AG04450 (cell line): ENCODE measurements around the gene STON1. TPM values are rescaled to one million over a fixed set of nuclear protein-coding genes. Genes with fewer than 3 reads are reported as not detected.

ENCODE experiments used
- CTCF ChIA-PET: fragments of 300-600, 350-600 bp; formaldehyde crosslinking; extraction: SDS; loops from one replicate; lab custom pipeline; 2022; ENCODE audit warnings: antibody characterized with exemption, inconsistent platforms; lab: Charles Lee
- POLR2A ChIA-PET: fragments of 350-600 bp; formaldehyde crosslinking; extraction: SDS; loops from one replicate; lab custom pipeline; 2021; ENCODE audit warnings: antibody characterized with exemption, inconsistent platforms; lab: Yijun Ruan, JAX
- DNase-seq: peaks from one replicate; pipeline ENCODE4 v3.0.0-alpha.2; 2011; ENCODE audit warnings: low read depth, low spot score
- H3K27ac ChIP-seq: one replicate; pipeline ENCODE4 v1.5.1; 2012; ENCODE audit warnings: low read depth, low read length, control low read depth
- H3K27me3 ChIP-seq: one replicate; pipeline ENCODE4 v1.6.0; 2012; ENCODE audit warnings: low read length; ENCODE audit not compliant: control insufficient read depth, insufficient read depth
- H3K4me3 ChIP-seq: 2 replicates; pipeline ENCODE4 v1.5.1; 2011; ENCODE audit warnings: mild to moderate bottlenecking, low read depth, low read length, control low read depth
- H3K9me3 ChIP-seq: 2 replicates; pipeline ENCODE4 v1.5.1; 2012; ENCODE audit warnings: low read length; ENCODE audit not compliant: control insufficient read depth, insufficient read depth
- polyA plus RNA-seq: library from polyadenylated mRNA; depleted of rRNA; stranded (reverse); fragments of >200 nt; gene quantifications from 2 replicates; pipeline ENCODE4 v1.2.3, GENCODE V29; 2011
- TF ChIP-seq, protein P1 (sequence below): IDR thresholded peaks from 2 replicates; pipeline ENCODE4 v1.5.1; 2011; ENCODE audit warnings: low read depth, low read length, control low read depth, inconsistent platforms

The STON1 gene
- polyA plus RNA-seq, 1 experiment, result 17.8 TPM

DNA sequence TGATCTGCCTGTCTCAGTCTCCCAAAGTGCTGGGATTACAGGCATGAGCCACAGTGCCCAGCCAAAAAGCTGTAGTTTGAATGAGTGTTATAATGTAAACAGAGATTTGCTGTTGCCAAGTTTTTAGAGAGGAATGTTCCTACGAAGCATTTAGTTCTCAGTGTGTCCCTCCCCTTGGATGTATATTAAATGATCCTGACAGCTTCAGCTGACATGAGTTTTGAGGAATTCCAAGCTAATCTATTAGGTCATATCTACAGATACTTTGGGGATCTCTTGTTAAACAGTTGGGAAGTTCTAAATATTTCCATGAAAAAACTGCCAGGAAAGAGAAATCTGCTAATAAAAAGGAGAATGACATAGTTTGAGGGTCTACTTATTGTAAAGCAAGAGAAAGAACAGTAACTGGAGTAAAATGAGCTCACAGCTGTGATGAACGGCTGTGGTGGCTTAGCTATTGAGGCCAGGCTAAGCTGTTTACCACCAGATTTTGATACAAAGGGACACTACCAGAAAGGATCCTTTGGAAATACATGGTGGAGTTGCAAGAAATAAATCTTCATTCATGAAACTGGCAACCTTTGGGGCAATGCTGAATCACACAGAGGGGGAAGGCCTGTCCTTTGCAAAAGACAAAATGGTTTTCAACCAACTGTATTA lies 2.6 kb upstream of the STON1 start:
- TF ChIP-seq, protein P1, sequence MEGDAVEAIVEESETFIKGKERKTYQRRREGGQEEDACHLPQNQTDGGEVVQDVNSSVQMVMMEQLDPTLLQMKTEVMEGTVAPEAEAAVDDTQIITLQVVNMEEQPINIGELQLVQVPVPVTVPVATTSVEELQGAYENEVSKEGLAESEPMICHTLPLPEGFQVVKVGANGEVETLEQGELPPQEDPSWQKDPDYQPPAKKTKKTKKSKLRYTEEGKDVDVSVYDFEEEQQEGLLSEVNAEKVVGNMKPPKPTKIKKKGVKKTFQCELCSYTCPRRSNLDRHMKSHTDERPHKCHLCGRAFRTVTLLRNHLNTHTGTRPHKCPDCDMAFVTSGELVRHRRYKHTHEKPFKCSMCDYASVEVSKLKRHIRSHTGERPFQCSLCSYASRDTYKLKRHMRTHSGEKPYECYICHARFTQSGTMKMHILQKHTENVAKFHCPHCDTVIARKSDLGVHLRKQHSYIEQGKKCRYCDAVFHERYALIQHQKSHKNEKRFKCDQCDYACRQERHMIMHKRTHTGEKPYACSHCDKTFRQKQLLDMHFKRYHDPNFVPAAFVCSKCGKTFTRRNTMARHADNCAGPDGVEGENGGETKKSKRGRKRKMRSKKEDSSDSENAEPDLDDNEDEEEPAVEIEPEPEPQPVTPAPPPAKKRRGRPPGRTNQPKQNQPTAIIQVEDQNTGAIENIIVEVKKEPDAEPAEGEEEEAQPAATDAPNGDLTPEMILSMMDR, result no peak
- POLR2A ChIA-PET, result interaction anchor here (0.8 kb wide), 1 partner anchor 14 kb away, joined by 4 read pairs; no protein-coding TSS in a partner anchor
- Histone ChIP-seq H3K27me3 (no peaks in the 10 kb centered on the region), H3K27ac (no peak overlapping the region), H3K9me3 (no peaks in the 10 kb centered on the region; the same call in 1 of the 2 replicates), H3K4me3 (no peak overlapping the region)
- CTCF ChIA-PET, result interaction anchor here (1.4 to 3.7 kb wide), 3 partner anchors 13 to 57 kb away, joined by 3 to 11 read pairs (median 4); no protein-coding TSS in a partner anchor
- DNase-seq, result no peak

DNA sequence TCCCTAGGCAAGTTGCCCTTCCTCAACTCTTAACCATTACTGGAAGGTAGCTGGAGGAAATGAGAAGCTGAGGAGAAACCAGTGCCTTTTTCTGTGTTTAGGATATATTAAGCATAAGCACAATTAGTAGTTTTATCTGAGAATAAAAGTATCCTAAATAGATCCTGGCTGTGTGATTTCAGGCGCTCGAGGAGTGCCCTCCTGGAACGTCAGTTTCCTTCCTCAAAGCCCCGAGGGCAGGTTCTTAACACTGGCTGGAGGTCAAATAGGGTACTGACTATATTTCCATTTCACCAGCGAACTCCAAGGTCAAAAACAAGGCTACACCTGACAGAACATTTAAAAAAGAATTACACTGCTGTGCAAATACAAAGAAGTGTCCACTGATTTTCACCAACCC lies 1.5 kb upstream of the STON1 start:
- DNase-seq, result no peak
- no peak overlapping the region for H3K4me3 ChIP-seq
- TF ChIP-seq, protein P1, result no peak
- ChIA-PET POLR2A (no interaction called here), CTCF (interaction anchor here (0.5 to 3.7 kb wide), 4 partner anchors 14 to 84 kb away, joined by 3 to 11 read pairs (median 4); no protein-coding TSS in a partner anchor)
- no peaks in the 10 kb centered on the region for H3K27me3 ChIP-seq
- no peak overlapping the region for H3K27ac ChIP-seq
- H3K9me3 ChIP-seq, result no peaks in the 10 kb centered on the region; the same call in 1 of the 2 replicates

DNA sequence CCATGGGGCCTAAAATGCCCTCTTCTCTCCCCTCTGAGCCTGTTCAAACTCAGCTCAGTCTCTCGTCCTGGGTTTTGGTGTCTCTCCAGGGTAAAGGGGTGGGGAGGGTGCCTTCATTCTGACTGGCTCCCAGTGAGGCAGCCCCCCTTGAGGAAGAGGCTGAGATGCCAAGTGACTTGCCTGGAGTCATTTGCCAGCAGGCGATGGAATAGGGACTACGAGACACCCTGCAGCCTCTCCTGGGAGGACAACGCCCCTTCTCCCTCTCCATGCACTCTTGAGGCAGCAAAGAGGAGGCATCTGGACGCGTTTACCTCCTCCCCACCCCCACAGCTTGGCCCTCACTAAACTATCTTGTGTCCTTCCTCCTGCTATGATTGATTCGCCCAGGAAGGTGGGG lies 760 bp upstream of the STON1 start:
- Histone ChIP-seq H3K4me3 (peak overlapping the region; percentile 32), H3K27me3 (no peaks in the 10 kb centered on the region), H3K9me3 (no peaks in the 10 kb centered on the region; the same call in 1 of the 2 replicates), H3K27ac (no peak overlapping the region)
- DNase-seq, result no peak
- ChIA-PET POLR2A (interaction anchor here (0.6 kb wide), 1 partner anchor 14 kb away, joined by 3 read pairs; no protein-coding TSS in a partner anchor), CTCF (interaction anchor here (0.5 to 3.7 kb wide), 3 partner anchors 21 to 84 kb away, joined by 3 to 11 read pairs (median 3); no protein-coding TSS in a partner anchor)
- TF ChIP-seq, protein P1, result no peak

DNA sequence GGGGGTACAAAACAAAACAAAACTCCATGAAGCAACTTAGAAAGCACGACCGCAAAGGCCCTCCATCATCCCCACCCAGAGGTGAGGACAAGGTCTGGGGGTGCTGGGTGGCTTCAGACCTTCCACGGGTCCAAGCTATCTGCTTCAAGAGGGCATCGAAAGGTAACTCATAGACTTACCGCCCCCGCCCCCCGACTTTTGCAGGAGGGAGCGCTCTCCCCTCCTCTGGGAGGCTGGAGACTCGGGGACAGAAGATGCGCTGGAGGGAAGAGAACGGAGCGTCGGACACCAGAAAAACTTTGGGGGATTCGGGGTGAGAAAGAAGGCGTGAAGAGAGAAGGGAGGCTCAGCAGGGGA lies 300 bp upstream of the STON1 start:
- H3K4me3 ChIP-seq, result peak overlapping the region; percentile 84
- ChIA-PET POLR2A (no interaction called here), CTCF (interaction anchor here (1.6 to 3.7 kb wide), 2 partner anchors 21 to 59 kb away, joined by 3 to 11 read pairs; no protein-coding TSS in a partner anchor)
- H3K9me3 ChIP-seq, result no peaks in the 10 kb centered on the region; the same call in 1 of the 2 replicates
- DNase-seq, result no peak
- H3K27me3 ChIP-seq, result no peaks in the 10 kb centered on the region
- no peak overlapping the region for H3K27ac ChIP-seq
- TF ChIP-seq, protein P1, result no peak
